Right lobe of liver (tissue), 4 donors: ENCODE results near the gene SOHLH1.

Experiments used
- POLR2A ChIP-seq: fragments of 450-650 bp; IDR thresholded peaks from one replicate; pipeline ENCODE4 v1.6.1; 2017; ENCODE audit warnings: antibody characterized with exemption, mild to moderate bottlenecking
- TF ChIP-seq, protein P1 (sequence below), 4 donors: fragments of 200-600 bp in 3 of 4; fragments of 450-650 bp in 1 of 4; IDR thresholded peaks; one replicate each; pipeline versions ENCODE4 v1.5.1 to v1.8.0; 2016 to 2022; ENCODE audit warnings: antibody characterized with exemption in 4 of 4, mild to moderate bottlenecking in 2 of 4
- donor health status: DM: no; HTN: no; CAD: no.
- donor health status: DM: no; HTN: no; CAD: no.
- donor health status: DM: no; HTN: yes; CAD: no.

- TF ChIP-seq, protein P1, sequence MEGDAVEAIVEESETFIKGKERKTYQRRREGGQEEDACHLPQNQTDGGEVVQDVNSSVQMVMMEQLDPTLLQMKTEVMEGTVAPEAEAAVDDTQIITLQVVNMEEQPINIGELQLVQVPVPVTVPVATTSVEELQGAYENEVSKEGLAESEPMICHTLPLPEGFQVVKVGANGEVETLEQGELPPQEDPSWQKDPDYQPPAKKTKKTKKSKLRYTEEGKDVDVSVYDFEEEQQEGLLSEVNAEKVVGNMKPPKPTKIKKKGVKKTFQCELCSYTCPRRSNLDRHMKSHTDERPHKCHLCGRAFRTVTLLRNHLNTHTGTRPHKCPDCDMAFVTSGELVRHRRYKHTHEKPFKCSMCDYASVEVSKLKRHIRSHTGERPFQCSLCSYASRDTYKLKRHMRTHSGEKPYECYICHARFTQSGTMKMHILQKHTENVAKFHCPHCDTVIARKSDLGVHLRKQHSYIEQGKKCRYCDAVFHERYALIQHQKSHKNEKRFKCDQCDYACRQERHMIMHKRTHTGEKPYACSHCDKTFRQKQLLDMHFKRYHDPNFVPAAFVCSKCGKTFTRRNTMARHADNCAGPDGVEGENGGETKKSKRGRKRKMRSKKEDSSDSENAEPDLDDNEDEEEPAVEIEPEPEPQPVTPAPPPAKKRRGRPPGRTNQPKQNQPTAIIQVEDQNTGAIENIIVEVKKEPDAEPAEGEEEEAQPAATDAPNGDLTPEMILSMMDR (IDR thresholded peaks at IDR 0.05): no peak
- no peak for TF ChIP-seq POLR2A
Measured at GRCh38 chr9:135683401-135684034, 15.8 kb downstream of the SOHLH1 start.
